Ovary (tissue), 3 donors: ENCODE results near the gene SEMA6A.

Source experiments
- POLR2A ChIP-seq: fragments of 450-650 bp; IDR thresholded peaks from one replicate; pipeline ENCODE4 v1.6.1; 2017; ENCODE audit warnings: antibody characterized with exemption, mild to moderate bottlenecking, moderate library complexity
- TF ChIP-seq, protein P1 (sequence below), 3 donors: fragments of 450-650 bp in 2 of 3; fragments of 200-600 bp in 1 of 3; IDR thresholded peaks; one replicate each; pipeline versions ENCODE4 v1.5.1 to v1.8.0; 2016 to 2022; ENCODE audit warnings: antibody characterized with exemption in 3 of 3, mild to moderate bottlenecking in 1 of 3
- donor health status: DM: no; HTN: no; CAD: no.

DNA sequence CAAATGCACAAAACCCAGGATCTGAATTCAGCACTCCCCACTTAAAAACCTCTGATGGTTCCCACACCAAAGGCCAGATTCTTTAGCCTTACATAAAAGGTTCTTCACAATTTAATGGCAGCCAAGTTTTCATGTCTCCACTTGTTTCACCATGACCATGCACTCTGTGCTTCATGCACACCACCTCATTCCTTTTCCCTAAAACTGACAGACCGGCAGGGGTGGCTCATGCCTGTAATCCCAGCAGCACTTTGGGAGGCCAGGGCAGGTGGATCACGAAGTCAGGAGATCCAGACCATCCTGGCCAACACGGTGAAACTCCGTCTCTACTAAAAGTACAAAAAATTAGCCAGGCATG is 150.4 kb downstream of the SEMA6A start:
- no peak for TF ChIP-seq POLR2A
- TF ChIP-seq, protein P1, sequence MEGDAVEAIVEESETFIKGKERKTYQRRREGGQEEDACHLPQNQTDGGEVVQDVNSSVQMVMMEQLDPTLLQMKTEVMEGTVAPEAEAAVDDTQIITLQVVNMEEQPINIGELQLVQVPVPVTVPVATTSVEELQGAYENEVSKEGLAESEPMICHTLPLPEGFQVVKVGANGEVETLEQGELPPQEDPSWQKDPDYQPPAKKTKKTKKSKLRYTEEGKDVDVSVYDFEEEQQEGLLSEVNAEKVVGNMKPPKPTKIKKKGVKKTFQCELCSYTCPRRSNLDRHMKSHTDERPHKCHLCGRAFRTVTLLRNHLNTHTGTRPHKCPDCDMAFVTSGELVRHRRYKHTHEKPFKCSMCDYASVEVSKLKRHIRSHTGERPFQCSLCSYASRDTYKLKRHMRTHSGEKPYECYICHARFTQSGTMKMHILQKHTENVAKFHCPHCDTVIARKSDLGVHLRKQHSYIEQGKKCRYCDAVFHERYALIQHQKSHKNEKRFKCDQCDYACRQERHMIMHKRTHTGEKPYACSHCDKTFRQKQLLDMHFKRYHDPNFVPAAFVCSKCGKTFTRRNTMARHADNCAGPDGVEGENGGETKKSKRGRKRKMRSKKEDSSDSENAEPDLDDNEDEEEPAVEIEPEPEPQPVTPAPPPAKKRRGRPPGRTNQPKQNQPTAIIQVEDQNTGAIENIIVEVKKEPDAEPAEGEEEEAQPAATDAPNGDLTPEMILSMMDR (IDR thresholded peaks at IDR 0.05) = no peak
